Measurements from ENCODE around the gene EXOC7.

Gene EXOC7

GRCh38 chr17:76036497-76037261 is 66.9 kb downstream of the EXOC7 start:
- no peak for DNase-seq

GRCh38 chr17:76034428-76035350 is 68.9 kb downstream of the EXOC7 start:
- no peak for DNase-seq

- DNase-seq: no peak
Observed at GRCh38 chr17:76033139-76033538, 70.4 kb downstream of the EXOC7 start.

- DNase-seq: no peak
Observed at GRCh38 chr17:76032780-76033108, 70.8 kb downstream of the EXOC7 start.

- DNase-seq: no peak
Observed at GRCh38 chr17:76032073-76032779, 71.4 kb downstream of the EXOC7 start.
